HG03039 (cell line): ENCODE results near the gene GABBR2.
"Not testable (repeated sequence)": the region's sequence is repeated elsewhere in the genome, so short reads cannot be mapped to it uniquely, and the experiment has no call there.

Experiments used
- ATAC-seq: cut with Tn5 transposase; IDR thresholded peaks from one replicate; pipeline ENCODE4 v1.9.1; 2021; ENCODE audit warnings: mild to moderate bottlenecking, moderate library complexity; ENCODE audit not compliant: unreplicated experiment

Gene GABBR2

DNA sequence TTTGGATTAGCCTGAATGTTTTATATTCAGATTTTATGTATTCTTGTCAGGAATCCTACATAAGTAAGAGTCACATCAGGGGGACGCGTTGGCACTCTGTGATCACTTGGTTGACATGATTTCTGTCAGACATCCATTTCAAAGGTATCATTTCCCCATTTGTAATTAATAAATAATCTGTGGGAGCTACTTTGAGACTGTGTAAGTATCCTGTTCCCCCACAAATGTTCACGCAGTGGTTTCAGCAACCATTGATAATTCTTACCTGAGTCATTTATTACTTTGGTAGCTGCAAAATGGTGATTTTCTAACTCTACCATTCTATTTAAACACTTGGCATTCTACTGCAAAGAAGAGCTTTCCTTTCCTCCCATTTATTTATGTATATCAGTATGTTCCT, 396.4 kb downstream of the GABBR2 start:
- ATAC-seq, result no peak

DNA sequence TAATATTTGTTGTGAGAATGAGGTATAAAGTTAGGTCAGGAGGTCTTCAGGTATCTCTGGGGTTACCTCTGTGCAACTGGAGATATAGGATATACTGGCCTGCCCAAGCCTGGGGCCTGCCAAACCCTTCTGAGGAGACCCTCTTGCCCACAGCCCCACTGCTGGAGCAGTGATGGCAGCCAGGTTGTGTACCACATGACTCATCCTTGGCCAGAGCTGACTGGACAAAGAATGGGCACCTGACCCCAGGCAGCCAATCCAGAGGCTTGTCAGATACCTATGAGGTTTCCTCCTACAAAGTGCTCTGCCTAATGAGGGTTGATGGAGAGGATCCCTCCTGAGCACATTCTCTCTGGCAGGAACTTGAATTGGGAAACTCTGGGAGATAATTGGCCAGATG, 397.2 kb downstream of the GABBR2 start:
- ATAC-seq, result no peak

DNA sequence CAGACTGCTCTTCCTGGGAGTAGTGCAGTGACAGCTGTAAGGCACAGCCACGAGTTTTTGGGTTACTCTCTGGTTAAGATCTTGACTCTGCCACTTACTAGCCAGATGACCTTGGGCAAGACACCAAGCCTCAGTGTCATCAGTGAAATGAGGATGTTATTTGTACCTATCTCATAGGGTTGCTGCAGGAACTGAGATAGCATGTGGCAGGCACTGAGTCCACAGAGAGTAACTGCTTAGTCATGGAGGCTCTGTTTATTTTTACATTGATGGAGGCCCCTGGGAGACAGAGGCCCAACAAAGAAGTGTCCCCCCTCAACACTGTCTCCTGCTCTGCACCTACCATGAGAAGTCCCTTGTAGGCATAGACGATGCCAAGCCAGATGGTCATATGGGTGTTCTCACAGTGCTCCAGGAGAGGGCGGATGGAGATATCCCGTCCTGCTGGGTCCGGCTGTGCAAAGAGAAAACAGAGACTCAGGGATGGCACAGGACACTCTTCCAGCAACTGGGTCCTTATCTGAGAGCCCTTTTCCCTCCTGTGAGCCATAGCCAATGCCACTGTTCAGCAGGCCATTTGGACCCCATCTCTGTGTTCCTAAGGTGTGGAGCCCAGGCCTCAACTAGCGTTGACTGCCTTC, 397.9 kb downstream of the GABBR2 start:
- no peak for ATAC-seq

DNA sequence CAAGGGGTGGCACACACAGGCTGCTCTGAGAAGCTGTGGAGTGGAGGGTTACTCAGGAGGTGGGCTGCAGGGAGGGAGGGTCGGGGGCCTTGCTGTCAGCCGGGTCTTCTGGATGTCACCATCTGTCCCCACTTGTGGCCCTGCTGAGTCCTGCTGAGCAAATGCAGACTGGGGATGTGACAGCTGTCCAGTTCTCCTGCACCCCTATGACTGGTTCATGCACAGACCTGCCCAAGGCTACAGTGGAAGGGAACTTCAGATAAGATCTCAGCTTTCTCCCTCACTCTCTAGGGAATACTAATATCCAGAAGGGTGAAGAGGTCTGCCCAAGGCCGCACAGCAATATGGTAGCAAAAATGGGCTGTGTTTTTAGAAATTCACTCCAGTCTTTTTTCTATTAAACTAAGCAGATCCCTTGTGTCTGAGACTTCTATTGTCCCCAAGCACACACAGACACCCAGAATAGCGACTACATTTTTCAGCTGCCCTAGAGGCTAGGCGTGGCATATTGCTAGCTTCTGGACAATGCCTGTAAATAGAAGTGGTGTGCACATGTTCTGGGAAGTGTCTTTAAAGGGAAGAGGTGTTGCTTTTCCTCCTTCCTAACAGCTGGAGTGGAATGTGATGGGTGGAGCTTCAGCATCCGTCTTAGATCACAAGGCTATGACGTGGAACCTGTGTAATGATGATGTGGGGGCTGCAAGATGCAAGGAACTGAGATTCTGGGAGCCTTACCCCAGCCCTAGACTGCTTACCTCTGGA, 402.2 kb downstream of the GABBR2 start:
- no peak for ATAC-seq

DNA sequence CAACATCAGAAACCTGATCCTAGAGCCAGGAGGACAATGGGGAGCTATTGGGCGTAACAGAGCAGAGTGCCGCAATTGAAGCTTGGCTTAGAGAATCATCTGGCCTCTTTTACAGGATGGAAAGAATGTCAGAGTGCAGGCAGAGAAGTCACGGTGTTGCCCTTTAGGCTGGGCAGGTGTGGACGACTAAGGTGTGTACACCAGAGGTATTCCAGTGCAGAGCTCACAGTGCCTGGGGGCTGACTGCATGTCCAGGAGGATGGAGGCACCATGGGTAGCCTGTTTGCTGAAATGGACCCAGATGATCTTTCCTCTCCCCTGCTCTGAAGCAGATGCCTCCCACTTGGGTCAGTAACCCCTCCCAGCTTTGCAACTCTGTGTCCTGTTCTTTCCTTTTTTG, 404.4 kb downstream of the GABBR2 start:
- no peak for ATAC-seq

DNA sequence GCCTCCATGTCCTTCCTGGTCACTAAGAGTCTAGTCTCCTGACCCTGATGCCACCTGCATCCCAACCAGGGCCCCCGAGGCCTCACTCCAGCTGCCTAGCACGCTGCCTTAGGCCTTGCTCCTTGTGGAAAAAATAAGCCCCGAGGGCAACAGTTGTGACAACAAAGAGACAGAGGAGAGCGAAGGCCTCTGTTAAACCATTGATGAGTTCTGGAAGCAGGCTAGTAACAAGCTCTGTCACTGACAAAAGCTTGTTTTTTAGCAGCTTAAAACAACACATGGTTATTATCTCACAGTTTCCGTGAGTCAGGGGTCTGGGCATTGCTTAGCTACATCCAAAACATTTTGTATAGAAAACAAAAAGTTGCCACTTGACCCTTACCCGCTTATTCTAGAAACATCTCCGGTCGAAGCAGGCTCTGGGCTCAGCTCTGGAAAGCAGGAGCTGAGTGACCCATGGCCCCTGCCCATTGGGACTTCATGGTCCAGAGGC, 405.1 kb downstream of the GABBR2 start:
- no peak for ATAC-seq

DNA sequence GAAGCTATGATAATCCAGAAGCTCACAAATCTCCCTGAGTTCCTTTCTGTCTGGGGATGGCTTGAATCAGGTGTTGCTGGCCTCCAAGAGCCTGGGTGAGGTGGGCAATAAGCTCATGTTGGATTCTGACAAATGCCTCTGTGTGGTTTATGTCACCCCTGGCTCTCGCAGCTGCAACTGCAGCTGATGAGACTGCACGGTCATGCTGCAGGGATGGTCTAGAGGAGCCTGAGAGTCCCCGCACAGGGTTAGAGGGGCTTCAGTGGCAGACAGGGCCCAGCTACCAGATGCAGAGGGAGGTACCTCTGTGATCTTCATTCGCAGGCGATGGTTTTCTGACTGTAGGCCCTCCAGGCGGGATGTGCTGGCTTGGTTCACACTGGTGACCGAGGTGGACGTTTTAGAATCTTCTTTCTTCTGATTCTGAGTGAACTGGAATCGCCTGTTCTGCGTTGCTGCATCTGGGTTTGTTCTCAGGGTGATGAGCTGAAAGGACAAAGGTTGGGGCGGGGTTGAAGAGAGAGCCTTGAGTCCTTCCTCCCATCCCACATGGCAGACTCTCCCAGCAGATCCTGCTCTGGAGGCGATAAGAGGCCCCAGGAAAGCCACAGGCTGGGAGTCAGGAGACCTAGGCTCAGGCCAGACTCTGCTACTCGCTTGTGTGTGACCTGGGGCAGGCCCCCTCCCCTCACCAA, 405.6 kb downstream of the GABBR2 start:
- ATAC-seq, result no peak

DNA sequence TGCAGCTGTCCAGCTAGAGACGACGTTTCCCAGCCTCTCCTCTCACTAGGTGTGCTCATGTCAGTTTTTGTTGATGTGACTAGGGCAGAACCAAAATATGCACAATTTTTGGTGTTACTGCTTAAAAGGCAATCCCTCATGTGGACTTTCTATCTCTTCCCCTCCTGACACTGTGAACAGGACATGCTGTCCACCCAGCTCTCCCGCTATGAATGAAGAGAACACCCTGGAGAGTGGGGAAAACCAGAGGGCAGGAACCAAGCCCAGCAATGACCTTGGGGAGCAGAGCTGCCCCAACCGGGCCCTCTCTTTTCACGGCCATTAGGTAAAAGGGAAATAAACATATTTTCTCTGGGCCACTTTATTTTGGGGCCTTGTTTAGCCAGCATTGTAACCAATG, 406.6 kb downstream of the GABBR2 start:
- no peak for ATAC-seq

DNA sequence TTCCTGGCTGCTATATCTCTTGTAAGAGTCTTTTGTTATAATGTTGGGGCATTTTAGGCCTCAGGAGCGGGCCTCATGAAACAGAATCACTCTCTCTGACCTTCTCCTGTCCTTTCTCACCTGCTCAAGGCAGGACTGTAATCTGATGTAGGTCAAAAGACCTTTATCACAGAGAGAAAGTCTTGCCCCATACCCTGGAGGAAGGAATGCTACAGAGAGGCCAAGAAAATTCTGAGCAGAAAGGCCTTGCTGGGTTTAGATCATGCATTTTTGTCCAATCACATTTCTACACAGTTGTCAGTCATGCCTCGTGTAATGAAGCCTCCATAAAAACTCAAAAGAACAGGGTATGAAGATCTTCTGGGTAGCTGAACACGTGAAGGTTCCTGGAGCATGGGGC, 408.1 kb downstream of the GABBR2 start:
- no peak for ATAC-seq

DNA sequence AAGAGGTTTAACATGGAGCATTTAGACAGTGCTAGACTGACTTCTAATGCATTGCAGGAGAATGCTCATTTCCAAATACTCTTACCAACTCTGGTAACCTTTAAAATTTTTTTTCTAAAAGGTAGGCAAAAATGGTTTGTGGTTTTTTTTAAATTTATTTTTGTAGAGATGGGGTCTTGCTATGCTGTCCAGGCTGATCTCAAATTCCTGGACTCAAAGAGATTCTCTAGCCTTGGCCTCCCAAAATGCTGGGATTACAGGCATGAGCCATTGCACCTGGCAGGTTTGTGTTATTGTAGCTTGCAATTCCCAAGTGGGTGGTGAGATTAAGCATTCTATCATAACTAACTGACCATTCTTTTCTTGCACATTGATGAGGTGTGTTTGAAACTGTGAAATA, 410.3 kb downstream of the GABBR2 start:
- ATAC-seq, result no peak

DNA sequence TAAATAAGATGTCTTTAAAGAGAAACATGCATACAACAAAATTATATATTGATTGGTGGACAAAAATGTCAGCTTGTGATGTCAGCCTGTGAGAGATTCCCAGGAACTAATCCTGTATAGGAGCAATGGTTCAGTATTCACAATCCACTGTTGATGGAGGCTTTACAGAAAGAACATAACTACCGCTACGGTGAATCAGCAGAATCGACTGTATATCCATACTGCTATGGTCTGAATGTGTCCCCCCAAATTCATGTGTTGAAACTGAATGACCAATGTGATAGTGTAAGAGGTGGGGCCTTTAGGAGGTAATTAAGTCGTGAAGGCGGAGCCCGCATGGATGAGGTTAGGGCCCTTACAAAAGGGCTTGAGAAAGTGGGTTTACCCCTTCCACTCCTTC, 412.9 kb downstream of the GABBR2 start:
- ATAC-seq, result no peak

DNA sequence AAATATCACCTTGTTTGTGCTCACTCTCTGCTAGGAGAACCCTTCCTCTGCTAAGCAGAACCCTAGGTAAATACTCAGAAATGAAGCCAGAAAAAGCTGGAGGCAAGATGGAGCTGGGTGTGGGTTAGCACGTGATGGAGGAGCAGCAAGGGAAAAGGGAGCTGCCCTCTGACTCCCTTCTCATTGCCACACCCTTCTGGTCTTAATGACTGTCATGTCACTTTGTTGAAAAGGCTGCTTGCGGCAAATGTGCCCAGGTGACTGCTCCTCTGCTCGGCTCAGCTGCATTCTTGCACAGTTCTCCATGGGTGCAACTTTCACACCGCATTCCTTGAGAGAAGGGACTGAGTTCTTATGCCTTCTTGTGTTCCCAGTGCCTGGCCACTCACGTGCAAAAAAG, 416.9 kb downstream of the GABBR2 start:
- no peak for ATAC-seq

DNA sequence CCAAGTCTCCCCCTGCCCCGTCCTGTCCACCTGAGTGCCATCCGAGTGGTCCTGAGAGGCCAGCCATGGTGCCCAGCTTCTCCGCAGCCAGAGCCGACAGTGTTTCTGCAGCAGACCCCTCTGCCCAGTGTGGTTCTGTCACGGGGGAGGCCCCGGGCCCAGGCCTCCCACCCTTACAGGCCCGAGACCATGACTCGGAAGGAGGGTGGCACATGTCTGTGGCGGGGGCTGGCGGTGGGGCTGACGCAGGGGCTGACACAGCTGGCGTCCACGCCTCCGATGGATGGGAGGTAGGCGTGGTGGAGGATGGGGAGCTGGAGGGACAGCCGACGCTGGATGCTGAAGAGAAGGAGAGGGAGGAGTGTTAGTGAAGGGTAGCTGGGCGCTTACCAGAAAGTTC, 418.3 kb downstream of the GABBR2 start:
- no peak for ATAC-seq

DNA sequence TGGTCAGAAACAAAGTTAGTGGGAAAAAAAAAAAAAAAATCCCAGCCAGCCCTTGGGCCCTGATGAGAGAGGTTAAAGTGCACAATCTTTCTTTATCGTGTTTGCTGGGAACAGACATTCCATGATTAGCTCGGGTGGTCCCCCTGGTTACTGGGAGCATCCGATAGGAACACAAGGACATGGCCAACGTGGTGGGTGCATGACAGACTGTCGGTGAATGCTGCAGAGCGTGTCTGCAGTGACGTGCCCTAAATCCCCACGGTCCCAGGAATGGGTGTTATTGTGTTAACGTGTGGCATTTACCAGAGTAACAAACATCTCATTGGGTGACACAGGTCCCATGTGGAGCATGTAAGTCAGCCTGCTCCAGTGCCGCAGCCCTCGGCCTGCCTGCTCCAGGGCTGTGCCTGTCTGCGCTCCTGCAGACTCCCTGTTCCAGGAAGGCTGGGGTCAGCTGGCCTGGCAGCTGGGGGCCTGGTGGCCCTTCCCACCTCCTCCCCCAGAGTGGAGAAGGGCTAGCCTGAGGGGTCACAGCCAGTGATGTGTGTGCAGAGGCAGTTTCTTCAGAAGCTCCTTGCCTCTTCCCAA, 419.0 kb downstream of the GABBR2 start:
- no peak for ATAC-seq

DNA sequence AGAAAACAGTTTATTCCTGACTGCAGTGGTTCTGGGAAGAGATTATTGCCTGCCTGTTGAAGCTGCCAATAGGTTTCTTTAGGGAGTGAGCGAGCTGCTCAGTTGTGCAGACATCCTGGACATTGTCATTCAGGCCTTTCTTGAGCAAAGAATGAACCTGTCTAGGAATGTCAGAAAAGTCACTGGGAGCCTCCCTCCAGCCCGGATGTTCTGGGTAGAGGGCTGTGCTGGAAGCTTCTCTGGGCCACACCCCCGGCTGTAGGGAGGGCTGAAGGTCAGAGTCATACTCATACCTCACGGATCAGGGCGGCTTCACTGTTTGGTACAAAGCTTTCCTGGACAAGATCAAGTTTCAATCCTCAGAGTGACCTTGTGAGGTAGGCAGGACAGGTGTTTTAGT, 419.9 kb downstream of the GABBR2 start:
- ATAC-seq, result no peak

DNA sequence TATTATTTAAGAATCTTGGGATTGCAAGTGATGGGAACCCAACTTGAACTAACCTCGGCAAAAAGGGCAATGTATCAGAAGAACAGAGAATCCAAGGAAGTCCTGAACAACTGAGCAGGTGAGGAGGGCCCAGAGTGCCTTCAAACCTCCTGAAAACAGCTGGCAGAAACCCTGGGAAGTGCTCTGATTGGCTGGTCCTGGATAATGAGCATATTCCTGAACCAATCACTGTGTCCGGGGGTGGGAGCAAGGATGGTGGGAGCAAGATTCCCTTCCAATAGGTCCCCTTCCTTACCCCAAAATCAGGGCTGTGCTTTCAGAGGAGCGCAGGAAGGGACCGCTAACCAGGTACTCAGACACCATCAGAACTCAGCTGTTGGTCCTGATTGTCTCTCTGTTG, 421.4 kb downstream of the GABBR2 start:
- no peak for ATAC-seq

DNA sequence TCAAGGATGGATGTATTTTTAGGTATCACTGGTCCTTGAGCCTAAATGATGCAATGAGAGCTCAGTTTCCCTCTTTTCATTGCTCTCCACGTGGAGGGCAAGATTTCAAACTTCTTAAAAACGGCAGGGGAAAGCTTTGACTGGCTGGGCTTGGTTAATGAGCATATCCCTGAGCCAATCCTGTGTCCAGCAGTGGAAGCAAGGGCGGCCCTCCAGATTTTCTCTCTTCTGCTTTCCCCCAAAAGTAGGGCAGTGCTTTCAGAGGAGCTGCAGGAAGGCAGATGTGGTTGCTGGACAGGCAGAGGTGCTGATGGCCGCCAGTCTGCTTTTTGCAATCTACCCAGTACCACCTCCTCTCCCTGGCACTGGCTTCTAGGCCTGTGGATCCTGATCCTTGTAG, 423.3 kb downstream of the GABBR2 start:
- ATAC-seq, result no peak

DNA sequence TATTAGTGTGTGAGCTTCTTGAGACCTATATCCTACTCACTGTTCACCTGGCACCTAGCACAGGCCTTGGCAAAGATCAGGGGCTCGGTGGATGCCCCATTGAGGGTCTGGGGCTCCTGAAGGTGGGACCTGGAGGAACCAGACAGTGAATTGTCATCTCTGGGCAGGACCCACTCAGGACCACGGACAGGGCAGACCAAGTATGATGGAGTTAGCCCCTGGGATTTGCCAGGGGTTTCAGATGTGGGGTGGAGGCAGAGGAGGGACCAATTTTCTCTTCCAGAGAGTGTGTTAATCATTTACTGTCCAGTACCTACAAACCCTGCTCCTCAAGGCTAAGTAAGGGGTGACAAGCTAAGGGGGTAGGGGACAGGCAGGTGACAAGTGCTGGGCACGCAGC, 424.0 kb downstream of the GABBR2 start:
- no peak for ATAC-seq

DNA sequence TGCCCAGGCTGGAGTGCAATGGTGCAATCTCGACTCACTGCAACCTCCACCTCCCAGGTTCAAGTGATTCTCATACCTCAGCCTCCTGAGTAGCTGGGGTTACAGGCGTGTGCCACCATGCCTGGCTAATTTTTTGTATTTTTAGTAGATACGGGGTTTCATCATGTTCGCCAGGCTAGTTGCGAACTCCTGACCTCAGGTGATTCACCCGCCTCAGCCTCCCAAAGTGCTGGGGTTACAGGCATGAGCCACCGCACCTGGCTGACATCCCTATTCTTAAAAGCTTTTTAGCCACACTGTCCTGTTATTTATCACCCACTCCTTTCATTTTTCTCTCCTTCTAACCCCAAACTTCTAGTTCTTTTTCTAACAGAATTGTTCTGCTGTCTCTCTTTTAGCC, 425.6 kb downstream of the GABBR2 start:
- ATAC-seq, result not testable (repeated sequence)

DNA sequence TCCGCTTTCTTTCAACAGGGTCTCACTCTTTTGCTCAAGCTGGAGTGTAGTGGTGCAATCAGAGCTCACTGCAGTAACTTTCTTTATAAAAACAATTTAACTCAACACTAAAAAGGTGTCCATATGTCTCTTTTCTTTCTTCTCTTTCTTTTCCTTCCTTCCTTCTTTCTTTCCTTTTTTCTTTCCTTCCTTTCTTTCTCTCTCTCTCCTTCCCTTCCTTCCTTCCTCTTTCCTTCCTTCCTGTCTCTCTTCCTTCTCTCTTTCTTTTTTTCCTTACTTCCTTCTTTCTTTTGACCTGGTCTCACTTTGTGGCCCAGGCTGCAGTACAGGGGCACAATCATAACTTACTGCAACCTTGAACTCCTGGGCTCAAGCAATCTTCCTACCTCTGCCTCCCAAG, 427.5 kb downstream of the GABBR2 start:
- ATAC-seq, result no peak

DNA sequence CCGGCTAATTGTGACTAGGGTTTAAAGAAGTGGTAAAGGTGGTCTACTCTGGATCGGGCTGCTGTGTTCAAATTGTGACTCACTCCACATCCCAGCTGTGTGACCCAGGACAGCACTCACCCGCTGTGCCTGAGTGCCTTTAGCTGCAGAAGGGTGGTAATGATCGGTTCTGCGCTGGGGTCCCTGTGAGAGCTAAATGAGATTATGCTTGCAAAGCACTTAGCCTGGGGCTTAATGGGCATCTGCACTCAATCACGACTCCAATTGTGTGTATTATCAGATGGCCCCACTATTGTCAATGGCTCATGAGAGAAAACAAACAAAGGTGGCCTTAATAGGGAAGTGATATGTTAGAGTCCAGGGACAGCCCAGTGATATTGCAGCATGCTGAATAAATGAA, 428.2 kb downstream of the GABBR2 start:
- ATAC-seq, result no peak

DNA sequence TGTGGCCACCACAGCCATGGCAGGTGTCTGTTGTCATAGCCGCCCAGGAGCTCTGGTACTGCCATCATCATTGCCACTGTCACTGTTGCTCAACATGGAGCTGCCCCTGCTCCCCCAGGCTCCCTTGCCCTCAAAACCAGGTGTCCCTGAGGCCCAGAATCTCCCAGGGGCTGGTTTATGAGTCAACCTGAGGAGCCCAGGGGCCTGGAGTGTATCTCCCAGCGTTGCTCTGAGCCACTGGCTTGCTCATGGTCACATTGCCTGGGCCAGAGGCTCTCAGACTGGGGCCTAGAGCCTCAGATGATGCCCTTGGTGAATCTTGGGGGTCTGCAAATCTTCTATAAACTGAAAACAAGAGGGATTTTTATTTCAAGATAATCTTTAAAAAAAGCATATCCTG, 428.6 kb downstream of the GABBR2 start:
- ATAC-seq, result no peak
